ENCODE data around the gene NT5DC2.

DNA sequence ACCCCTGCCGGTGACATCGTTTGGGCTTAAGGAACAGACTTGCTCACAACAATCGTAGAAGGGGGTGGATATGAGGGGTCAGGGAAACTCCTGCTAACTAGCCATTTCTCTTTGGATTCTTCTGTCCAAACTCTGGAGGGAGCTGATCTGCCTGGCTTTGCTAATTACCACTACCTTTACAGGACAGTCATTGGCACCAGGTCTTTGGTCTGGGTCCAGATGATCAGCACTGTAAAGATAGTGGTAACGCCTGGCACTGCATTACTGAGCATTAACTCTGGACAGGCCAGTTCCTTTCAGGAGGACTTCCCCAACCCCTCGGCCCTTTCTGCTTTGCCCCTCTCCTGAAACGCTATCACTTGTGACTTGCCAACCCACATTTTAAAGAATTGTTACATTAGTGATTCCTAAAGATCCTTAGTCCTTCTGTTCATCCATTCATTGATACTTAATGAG is 3.5 kb upstream of the NT5DC2 start:
- TF ChIP-seq, protein P1, sequence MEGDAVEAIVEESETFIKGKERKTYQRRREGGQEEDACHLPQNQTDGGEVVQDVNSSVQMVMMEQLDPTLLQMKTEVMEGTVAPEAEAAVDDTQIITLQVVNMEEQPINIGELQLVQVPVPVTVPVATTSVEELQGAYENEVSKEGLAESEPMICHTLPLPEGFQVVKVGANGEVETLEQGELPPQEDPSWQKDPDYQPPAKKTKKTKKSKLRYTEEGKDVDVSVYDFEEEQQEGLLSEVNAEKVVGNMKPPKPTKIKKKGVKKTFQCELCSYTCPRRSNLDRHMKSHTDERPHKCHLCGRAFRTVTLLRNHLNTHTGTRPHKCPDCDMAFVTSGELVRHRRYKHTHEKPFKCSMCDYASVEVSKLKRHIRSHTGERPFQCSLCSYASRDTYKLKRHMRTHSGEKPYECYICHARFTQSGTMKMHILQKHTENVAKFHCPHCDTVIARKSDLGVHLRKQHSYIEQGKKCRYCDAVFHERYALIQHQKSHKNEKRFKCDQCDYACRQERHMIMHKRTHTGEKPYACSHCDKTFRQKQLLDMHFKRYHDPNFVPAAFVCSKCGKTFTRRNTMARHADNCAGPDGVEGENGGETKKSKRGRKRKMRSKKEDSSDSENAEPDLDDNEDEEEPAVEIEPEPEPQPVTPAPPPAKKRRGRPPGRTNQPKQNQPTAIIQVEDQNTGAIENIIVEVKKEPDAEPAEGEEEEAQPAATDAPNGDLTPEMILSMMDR (conservative IDR thresholded peaks at IDR 0.05; ENCODE audit: low read length), result no peak
- TF ChIP-seq EZH2phosphoT487 (IDR thresholded peaks at IDR 0.05; ENCODE audit: borderline replicate concordance), result no peak

All from Loucy (cell line).